GOT3 (cell line): ENCODE results near the gene NFKB1.
"Not testable (repeated sequence)": the region's sequence is repeated elsewhere in the genome, so short reads cannot be mapped to it uniquely, and the experiment has no call there.

Experiments
- DNase-seq: peaks from one replicate; lab custom pipeline; 2025; ENCODE audit warnings: mixed read lengths; lab: John Stamatoyannopoulos, UW

Gene NFKB1

DNA sequence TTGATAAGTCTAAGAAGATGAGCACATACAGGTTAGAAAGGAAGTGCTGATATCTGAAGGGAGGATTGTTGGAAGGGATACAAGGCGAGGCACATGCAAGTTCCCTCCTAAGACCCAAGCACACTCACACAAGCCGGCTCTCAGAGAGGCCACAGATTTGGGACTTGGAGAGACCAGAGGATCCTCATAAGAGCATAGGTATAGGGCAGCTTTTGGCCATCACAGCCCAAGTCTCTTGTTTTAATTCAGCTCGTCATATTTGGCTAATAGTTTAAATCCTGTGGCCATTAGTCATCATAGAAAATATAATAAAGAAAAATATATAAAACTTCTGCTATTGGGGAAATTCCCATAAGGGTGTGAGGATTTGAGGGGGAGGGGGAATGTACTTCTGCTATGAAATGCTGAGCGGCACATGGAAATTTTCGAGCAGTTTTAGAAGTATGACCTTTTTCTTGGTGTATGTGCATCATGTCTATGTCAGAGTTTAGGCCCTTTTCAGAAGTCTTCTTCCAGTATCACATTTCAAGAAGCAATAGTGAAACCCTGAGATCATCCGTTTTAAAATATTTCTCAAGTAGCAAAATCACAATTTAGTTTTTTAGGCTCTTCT, 97.7 kb downstream of the NFKB1 start:
- no peak for DNase-seq

DNA sequence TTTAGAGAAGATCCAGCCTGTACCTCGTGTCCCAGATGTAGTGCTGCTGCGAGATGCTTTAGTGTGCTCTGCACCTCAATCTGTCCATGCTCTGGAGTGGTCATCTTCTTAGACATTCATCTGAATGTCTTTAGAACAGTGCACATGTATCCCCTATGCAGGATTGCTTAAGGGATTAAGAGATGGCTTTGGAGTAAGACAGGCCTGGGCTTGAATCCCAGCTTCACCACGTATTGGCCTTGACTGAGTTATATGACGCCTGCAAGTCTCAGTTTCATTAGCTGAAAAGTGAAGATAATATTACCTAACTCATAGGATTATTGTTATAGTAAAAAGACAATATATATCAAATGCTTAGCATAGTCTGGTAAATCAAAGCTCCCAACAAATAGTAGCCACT, 98.3 kb downstream of the NFKB1 start:
- DNase-seq, result no peak

DNA sequence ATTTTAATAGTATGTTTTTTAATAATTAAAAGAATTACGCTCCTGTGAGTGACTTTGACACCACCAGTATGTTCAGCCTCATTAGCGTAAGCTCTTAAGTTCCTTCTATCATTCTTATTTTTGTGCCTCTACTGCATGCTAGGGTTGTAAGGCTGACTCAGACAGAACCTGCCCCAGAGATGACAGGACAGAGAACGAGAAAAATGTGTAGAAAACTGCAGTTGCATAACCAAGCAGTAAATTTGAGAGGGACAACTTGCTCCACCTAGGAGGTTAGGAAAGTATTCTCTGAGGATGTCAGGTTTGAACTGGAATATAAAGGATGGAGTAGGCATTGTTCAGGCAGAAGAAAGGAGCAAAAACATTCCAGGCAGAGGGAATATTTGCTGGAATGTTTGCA, 98.7 kb downstream of the NFKB1 start:
- no peak for DNase-seq

DNA sequence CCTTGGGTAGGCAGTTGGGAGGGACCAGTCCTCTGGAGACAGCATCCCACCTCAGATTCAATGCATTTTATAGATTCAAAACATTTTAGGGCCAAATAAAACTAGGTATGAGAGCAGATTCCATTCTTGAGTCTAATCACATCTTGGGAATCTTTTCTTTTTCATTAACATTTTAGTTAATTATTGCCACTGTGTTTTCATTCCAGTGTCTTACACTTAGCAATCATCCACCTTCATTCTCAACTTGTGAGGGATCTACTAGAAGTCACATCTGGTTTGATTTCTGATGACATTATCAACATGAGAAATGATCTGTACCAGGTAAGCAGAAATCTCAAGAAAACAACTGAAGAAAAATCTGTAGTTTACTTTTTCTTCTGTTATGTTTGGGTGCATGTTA, 99.5 kb downstream of the NFKB1 start:
- no peak for DNase-seq

DNA sequence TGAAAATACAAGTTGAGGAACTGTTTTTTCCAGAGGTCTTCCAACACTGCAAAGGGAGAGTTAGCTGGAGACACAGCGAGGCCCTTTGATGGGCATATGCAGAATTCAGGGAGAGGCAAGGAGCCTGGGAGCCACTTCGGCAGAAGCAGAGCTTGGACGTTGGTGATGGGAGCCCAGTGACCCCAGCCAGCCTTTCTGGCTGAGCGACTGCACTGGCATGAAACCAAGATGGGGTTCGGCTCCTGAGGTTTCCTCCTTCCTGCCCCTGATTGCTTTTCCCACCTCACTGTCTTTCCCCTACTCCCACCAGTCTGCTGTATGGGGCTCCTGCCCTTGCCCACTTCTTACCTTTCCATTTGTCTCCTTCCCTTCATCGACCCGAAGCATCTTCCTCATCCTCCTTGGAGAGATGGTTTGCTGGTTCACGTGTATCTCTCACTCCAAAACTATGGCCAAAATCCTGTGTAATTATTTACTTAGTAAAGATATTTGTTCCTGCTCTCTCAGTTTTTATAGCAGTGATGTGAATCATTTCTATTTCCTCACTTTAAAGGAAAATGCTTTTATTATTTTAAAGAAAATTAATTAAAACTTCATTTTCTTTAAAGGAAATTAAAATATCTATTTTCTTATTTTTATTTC, 100.5 kb downstream of the NFKB1 start:
- no peak for DNase-seq

DNA sequence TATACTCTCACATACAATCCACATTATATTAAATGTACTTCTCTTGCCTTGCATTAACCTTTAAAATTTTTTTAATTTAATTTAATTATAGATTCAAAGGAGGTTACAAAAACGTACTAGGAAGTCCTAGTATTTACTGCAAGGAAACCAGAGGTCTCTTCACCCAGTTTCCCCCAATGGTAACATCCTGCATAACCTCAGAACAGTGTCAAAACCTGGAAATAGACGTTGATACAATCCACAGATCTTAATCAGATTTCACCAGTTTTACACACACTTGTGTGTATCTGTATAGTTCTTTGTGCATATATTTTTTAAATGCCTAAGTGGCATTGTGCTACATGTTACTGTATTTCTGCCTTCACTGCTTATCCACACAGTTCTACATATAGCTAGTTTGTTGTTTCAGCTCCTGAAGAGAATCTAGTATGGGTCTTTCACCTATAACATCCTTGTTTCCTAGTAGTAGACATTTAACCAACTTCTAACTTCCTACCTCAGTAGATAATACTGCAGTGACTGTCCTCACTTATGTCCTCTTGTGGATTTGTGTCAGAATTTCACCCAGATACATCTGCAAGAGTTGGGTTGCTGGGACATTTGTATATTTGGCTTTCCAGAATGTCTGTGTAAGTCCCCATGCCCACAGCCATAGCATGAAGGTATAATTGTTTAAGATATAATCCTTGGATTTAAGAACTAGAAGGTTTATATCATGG, 103.2 kb downstream of the NFKB1 start:
- no peak for DNase-seq

DNA sequence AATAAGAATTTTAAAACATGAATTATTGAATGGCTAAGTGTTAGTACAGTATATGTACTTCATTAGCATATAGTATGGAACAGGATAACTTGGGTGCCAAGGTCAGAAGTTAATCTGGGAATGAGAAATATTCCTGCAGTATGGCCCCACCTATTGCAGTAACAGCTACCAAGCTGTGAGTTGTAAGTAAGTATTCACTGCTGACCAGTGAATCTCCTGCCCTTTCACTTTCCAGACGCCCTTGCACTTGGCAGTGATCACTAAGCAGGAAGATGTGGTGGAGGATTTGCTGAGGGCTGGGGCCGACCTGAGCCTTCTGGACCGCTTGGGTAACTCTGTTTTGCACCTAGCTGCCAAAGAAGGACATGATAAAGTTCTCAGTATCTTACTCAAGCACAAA, 105.1 kb downstream of the NFKB1 start:
- DNase-seq, result no peak

DNA sequence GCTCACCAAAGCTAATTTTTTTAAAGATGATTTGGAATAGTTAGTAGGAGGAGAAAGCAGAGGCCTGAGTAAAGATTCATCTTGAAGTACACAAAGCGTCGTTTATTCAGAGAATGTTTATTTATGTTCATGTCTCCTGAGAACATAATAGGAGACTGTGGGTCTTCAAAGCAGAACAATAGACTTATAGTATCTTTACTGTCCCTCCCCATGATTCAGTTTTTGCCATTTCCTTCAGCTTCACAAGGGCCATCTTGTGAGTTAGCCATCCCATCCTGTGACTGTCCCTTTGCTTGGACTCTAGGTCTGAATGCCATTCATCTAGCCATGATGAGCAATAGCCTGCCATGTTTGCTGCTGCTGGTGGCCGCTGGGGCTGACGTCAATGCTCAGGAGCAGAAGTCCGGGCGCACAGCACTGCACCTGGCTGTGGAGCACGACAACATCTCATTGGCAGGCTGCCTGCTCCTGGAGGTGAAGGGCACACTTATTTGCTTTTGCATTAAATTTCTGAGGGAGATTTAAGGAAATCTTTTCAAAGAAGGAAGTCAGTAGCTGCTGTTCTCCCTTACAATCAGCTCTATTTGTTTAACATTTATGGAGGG, 105.8 kb downstream of the NFKB1 start:
- DNase-seq, result no peak

DNA sequence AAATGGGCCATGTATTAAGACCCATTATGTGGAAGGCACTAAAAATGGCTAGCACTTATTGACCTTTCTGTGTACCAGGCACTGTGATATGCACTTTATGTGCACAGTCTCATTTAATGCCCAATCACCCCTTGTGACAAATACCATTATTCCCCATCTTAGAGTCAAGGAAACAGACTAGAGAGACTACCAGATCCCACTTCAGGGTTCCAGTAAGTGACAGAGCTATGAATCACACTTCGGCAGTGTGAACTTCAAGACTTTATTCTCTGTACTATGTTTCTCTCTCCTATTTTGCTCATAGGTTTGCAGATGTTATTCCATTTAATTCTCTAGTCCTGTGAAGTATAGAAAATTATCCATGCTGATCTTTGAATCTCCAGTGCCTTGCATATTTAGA, 107.0 kb downstream of the NFKB1 start:
- no peak for DNase-seq

DNA sequence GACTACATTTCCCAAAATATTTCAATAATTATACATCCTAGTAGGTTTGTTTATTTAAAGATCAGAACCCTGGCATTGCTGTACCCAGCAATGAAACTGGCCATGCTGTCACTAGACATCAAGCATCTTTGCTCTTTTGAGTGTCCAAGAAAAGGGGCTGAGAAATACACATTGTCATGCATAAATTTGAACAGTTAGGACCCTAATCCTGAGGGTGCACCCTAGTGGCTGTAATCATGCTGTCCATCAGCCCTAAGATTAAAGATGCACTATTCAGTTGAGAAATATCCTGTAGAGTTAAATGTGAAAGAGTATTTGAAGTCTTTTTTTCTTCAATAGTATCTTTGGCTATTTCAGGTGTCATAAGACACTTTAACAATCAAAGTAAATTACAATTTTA, 108.8 kb downstream of the NFKB1 start:
- no peak for DNase-seq

DNA sequence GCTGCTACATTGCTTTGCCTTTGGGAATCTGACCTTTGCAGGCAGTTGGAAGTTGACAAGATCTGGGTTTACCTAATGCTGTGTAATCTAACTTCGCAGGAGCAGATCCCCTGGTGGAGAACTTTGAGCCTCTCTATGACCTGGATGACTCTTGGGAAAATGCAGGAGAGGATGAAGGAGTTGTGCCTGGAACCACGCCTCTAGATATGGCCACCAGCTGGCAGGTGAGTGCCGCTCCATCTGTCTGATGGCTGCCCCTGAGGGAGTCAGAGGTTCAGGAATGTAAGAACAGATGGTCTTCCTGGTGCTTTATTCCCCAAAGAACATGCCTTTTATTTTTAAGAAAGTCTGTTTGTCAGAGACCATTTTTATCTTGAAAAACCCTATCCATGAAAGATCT, 109.3 kb downstream of the NFKB1 start:
- DNase-seq, result no peak

DNA sequence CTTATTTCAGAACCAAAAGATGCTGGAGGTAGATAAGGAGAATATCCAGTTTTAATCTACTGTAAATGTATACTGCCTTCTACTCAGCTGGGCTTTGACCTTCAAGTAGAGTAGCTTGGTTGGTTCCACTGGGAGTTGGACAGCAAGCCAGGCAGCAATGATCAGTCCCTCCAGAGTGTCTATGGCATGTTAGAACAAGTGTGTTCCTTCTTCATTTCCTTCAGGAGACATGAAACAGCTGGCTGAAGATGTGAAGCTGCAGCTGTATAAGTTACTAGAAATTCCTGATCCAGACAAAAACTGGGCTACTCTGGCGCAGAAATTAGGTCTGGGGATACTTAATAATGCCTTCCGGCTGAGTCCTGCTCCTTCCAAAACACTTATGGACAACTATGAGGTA, 111.1 kb downstream of the NFKB1 start:
- DNase-seq, result no peak

DNA sequence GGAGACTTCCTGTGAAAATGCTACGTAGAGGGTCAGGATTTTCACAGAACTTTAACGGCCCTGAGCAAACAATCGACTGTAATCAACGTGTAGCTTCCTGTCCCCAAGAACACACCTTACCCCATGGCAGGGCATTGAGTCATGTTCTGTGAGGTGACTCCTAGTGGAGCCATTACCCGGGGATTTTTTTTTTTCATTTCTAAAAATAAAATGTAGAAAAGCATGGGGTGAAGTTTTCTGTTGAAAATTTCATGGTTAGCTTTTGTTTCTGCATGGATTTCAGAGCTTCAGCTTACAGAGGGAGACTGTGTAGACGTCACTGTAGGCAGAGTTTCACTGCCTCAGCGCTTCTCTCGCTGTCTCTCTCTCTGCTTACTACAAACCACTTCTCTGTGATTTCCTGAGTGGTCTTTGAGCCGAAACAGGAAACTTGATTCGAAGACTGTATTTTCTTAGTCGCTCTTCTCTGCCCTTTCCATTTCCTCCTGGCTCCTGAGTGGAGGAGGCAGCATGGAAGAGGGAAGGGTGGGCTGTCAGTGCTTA, 111.7 kb downstream of the NFKB1 start:
- no peak for DNase-seq

DNA sequence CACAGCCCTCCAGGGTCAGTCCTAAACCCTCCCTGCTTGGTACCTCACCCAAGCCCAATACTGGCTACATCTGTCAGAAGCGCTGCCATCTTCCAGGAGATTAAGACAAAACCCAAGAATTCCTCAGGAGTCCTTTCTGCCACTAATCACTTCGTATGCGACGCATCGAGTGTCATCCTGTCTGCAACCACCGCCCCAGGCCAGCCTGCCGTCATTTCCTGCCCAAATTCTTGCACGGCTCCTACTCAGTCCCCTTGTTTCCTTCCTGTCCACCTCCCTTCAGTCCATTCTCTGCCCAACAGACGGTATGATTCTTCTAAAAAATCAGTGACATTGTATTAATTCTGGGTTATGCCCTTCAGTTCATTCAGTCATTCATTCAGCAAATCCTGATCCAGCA, 113.6 kb downstream of the NFKB1 start:
- no peak for DNase-seq

DNA sequence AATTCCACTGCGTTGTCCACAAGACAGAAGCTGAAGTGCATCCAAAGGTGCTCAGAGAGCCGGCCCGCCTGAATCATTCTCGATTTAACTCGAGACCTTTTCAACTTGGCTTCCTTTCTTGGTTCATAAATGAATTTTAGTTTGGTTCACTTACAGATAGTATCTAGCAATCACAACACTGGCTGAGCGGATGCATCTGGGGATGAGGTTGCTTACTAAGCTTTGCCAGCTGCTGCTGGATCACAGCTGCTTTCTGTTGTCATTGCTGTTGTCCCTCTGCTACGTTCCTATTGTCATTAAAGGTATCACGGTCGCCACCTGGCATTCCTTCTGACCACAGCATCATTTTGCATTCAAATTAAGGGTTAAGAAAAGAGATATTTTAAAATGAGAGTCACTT, 115.5 kb downstream of the NFKB1 start:
- no peak for DNase-seq

DNA sequence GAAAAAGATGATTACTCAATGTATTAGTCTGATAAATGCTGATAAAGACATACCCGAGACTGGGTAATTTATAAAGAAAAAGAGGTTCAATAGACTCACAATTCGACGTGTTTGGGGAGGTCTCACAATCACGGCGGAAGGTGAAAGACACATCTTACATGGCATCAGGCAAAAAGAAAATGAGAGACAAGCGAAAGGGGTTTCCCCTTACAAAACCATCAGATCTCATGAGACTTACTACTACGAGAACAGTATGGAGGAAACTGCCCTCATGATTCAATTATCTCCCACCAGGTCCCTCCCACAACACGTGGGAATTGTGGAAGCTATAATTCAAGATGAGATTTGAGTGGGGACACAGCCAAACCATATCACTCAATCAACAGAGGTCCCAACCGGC, 117.9 kb downstream of the NFKB1 start:
- DNase-seq, result not testable (repeated sequence)

DNA sequence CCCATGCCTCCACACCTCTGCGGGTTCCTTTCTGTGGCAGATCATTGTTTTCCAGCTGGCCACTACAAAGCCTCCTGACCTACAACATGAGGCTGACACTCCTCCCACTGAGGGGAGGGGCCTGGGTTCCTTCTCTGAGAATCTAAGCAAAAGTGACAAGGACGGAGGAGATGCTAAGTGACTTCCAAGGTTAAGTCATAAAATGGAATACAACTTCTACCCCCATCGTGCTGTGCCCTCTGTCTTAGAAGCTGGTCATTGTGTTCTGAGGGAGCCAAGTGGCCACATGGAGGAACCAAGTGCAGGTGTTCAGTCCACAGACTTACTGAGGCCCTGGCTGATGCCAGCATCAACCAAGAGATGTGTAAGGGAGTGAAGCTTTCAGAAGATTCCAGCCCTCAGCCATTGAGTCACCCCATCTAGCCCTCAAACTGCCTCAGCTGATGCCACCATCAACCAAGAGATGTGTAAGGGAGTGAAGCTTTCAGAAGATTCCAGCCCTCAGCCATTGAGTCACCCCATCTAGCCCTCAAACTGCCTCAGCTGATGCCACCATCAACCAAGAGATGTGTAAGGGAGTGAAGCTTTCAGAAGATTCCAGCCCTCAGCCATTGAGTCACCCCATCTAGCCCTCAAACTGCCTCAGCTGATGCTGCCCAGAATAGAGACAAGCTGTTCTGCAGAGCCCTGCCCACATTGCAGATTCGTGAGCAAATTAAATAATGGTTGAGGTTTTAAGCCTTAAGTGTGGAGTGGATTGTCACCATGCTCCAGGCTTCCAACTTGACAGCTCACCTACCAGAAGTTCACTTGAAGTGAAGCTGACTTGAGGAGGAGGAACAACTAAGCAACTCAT, 118.8 kb downstream of the NFKB1 start:
- DNase-seq, result not testable (repeated sequence)

DNA sequence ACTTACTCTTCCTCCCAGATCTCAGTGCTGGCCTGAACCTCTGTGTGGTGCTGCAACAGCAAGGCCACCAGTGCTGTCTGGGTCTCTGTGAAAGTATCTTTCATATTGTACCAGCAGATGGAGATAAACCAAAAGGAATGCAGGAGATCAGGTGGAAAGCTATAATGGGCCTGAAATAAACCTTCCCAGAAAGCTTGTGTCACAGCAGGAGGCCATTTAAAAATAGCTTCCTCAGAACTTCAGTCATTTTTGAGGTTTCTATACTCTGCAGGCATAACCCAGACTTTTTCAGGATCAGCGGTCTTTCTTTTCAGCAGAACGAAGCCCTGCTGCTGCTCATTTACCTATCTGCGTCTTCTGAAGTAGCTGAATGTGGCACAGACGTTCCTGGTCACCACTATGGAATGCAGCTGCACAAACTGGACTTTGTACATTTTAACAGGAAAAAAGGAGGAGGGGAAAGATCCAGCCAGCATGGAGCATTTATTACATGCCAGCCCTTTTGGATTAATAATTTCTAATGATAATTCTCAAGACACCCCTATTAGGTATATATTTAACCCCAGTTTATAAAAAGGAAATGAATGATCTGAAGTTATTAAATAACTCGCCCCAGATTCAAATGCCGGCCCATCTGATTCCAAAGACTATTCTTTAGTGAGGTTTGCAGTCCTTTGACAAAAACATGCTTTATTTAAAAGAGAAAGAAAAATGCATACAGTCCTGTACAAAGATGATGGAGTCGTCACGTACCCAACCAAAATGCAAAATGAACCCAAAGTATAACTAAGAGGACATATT, 119.7 kb downstream of the NFKB1 start:
- DNase-seq, result no peak

DNA sequence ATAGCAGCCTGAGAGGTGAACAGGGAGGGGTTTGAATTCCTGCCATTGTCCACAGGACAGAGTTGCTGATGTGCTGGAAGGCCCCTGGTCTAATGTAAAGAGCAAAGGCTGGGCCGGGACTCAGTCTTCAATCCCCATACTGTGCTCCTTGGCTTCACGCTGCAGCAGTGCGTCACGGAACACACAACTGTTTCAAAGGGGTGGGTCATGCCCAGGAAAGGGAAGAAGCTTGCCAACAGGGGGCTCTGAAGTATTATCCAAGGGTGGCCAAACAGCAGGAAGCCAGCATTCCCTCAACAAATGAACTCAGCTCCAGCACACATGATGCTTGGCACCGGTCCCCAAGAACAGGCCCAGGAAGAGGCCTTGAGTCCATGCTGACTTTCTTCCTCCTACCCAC, 122.5 kb downstream of the NFKB1 start:
- DNase-seq, result no peak

DNA sequence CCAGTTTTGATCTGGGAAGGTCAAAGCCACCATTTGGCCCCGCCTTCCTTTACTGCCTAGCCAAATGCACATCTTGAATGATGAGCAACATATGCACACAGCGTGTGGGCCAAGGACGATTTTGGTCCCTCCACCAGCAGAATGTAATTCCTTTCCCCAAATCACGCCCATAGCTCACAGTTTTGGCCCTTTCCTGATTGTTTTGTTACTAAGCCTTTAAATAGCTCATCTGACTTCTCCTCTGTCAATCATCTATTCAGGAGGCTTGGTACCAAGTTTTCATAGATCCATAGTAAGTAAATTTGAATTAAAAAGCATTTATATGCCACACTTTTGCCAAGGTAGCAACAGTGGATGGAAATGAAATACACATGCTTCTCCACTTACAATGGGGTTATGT, 123.3 kb downstream of the NFKB1 start:
- DNase-seq, result no peak
